Loucy (cell line): ENCODE measurements around the gene TBR1.

ENCODE experiments used
- H2AFZ ChIP-seq: fragments of 200-600 bp; sonication (generic); 2 replicates; pipeline ENCODE4 v1.6.0; 2016; ENCODE audit warnings: antibody characterized with exemption, mild to moderate bottlenecking, low read length, moderate library complexity
- H3F3A ChIP-seq: fragments of 200-600 bp; 2 replicates; pipeline ENCODE4 v1.6.0; 2016; ENCODE audit warnings: antibody characterized with exemption, low read depth, mild to moderate bottlenecking
- H3K27me3 ChIP-seq: fragments of 200-600 bp; sonication (generic); 2 replicates; pipeline ENCODE4 v1.6.1; 2014; ENCODE audit warnings: low read length, mild to moderate bottlenecking; ENCODE audit not compliant: insufficient read depth, poor library complexity, severe bottlenecking
- H3K36me3 ChIP-seq: fragments of 200-600 bp; sonication (generic); 2 replicates; pipeline ENCODE4 v1.6.1; 2016; ENCODE audit warnings: low read length; ENCODE audit not compliant: insufficient read depth
- H3K4me1 ChIP-seq: fragments of 200-600 bp; sonication (generic); 2 replicates; pipeline ENCODE4 v1.5.1; 2014; ENCODE audit warnings: low read length, mild to moderate bottlenecking; ENCODE audit not compliant: insufficient read depth, poor library complexity, severe bottlenecking
- H3K4me2 ChIP-seq: fragments of 200-600 bp; sonication (generic); 2 replicates; pipeline ENCODE4 v1.6.0; 2014; ENCODE audit warnings: antibody characterized with exemption, low read length, low read depth, mild to moderate bottlenecking; ENCODE audit not compliant: poor library complexity, severe bottlenecking
- H3K4me3 ChIP-seq: fragments of 200-600 bp; sonication (generic); 2 replicates; pipeline ENCODE4 v1.5.1; 2014; ENCODE audit warnings: low read length, mild to moderate bottlenecking, mixed read lengths; ENCODE audit not compliant: poor library complexity, severe bottlenecking
- H3K79me2 ChIP-seq: fragments of 200-600 bp; sonication (generic); 2 replicates; pipeline ENCODE4 v1.6.1; 2014; ENCODE audit warnings: low read length; ENCODE audit not compliant: insufficient read depth
- H3K9ac ChIP-seq: fragments of 200-600 bp; sonication (generic); 2 replicates; pipeline ENCODE4 v1.6.0; 2014; ENCODE audit warnings: mild to moderate bottlenecking, low read depth, low read length, moderate library complexity; ENCODE audit not compliant: poor library complexity, severe bottlenecking
- H3K9me2 ChIP-seq: fragments of 200-600 bp; sonication (generic); replicated peaks from 2 replicates; pipeline ENCODE4 v1.6.1; 2016; ENCODE audit warnings: low read depth, low read length, mixed read lengths
- H3K9me3 ChIP-seq: fragments of 200-600 bp; sonication (generic); 2 replicates; pipeline ENCODE4 v1.6.1; 2014; ENCODE audit warnings: mild to moderate bottlenecking, antibody characterized with exemption, low read length, low read depth; ENCODE audit not compliant: insufficient read depth
- H4K20me1 ChIP-seq: fragments of 200-600 bp; sonication (generic); 2 replicates; pipeline ENCODE4 v1.6.0; 2014; ENCODE audit warnings: antibody characterized with exemption, low read length, mild to moderate bottlenecking; ENCODE audit not compliant: insufficient read depth, poor library complexity, severe bottlenecking
- CTCF ChIP-seq: fragments of 200-600 bp; sonication (generic); conservative IDR thresholded peaks from 2 replicates; pipeline ENCODE4 v1.5.1; 2014; ENCODE audit warnings: mild to moderate bottlenecking, antibody characterized with exemption, low read length
- EZH2phosphoT487 ChIP-seq: fragments of 200-600 bp; IDR thresholded peaks from 2 replicates; pipeline ENCODE4 v1.6.1; 2018; ENCODE audit warnings: antibody characterized with exemption, mild to moderate bottlenecking, moderate library complexity, borderline replicate concordance

Gene TBR1

GRCh38 chr2:161409308-161409907, 6.7 kb upstream of the TBR1 start:
- no peaks in the 10 kb centered on the region for H3K27me3 ChIP-seq
- H3K36me3 ChIP-seq: peaks cover 8% of the 10 kb centered on the region; the same call in 1 of the 2 replicates
- no peaks in the 10 kb centered on the region for H4K20me1 ChIP-seq
- H2AFZ ChIP-seq: no peak overlapping the region
- no peaks in the 10 kb centered on the region for H3K4me1 ChIP-seq
- H3K4me3 ChIP-seq: no peak overlapping the region
- no peak overlapping the region for H3K4me2 ChIP-seq
- no peaks in the 10 kb centered on the region for H3K9me2 ChIP-seq
- no peaks in the 10 kb centered on the region for H3F3A ChIP-seq
- no peaks in the 10 kb centered on the region for H3K79me2 ChIP-seq
- TF ChIP-seq EZH2phosphoT487 (no peak), CTCF (no peak)
- no peak overlapping the region for H3K9ac ChIP-seq
- H3K9me3 ChIP-seq: no peaks in the 10 kb centered on the region

DNA sequence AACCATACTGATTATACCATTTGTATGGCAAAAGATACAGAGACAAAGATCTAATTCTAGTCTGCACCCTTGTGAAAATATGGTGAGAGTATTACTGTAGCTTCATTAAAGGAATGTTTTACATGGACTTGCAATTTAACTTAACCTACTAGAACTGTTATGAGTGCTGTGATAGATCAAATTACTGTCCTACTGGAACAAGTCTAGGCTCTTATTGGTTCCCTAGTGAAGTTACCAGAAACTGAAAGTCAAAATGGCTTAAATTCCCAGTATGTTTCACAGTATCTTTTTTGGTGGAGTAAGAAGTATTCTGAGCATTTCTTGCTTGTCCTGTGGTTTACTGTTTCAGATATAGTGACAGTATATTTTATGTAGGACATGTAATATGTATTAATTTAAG, 3.8 kb upstream of the TBR1 start:
- H3K4me3 ChIP-seq: no peak overlapping the region
- no peaks in the 10 kb centered on the region for H3K4me1 ChIP-seq
- TF ChIP-seq CTCF (no peak), EZH2phosphoT487 (no peak)
- peaks cover 8% of the 10 kb centered on the region; the same call in 1 of the 2 replicates for H3K36me3 ChIP-seq
- H2AFZ ChIP-seq: no peak overlapping the region
- no peaks in the 10 kb centered on the region for H3K27me3 ChIP-seq
- H4K20me1 ChIP-seq: no peaks in the 10 kb centered on the region
- no peaks in the 10 kb centered on the region for H3K9me2 ChIP-seq
- H3K79me2 ChIP-seq: no peaks in the 10 kb centered on the region
- H3K9ac ChIP-seq: no peak overlapping the region
- H3K9me3 ChIP-seq: no peaks in the 10 kb centered on the region
- no peak overlapping the region for H3K4me2 ChIP-seq
- H3F3A ChIP-seq: no peaks in the 10 kb centered on the region

- Histone ChIP-seq H3K9me2 (no peaks in the 10 kb centered on the region), H3K79me2 (no peaks in the 10 kb centered on the region), H3K27me3 (no peaks in the 10 kb centered on the region), H2AFZ (no peak overlapping the region), H3K4me2 (no peak overlapping the region), H3K4me1 (no peaks in the 10 kb centered on the region), H3K4me3 (no peak overlapping the region), H3K36me3 (peaks cover 8% of the 10 kb centered on the region; the same call in 1 of the 2 replicates), H3K9me3 (no peaks in the 10 kb centered on the region), H3F3A (no peaks in the 10 kb centered on the region), H4K20me1 (no peaks in the 10 kb centered on the region), H3K9ac (no peak overlapping the region)
- TF ChIP-seq EZH2phosphoT487: no peak
- no peak for TF ChIP-seq CTCF
Measured at GRCh38 chr2:161414042-161415033, 1.8 kb upstream of the TBR1 start.
